AG04450 (cell line): ENCODE data around the gene AKAP6. TPM values are rescaled to one million over a fixed set of nuclear protein-coding genes. Genes with fewer than 3 reads are reported as not detected.

Experiments used
- CTCF ChIA-PET: fragments of 300-600, 350-600 bp; formaldehyde crosslinking; extraction: SDS; loops from one replicate; lab custom pipeline; 2022; ENCODE audit warnings: antibody characterized with exemption, inconsistent platforms; lab: Charles Lee
- POLR2A ChIA-PET: fragments of 350-600 bp; formaldehyde crosslinking; extraction: SDS; loops from one replicate; lab custom pipeline; 2021; ENCODE audit warnings: antibody characterized with exemption, inconsistent platforms; lab: Yijun Ruan, JAX
- DNase-seq: peaks from one replicate; pipeline ENCODE4 v3.0.0-alpha.2; 2011; ENCODE audit warnings: low read depth, low spot score
- H3K27ac ChIP-seq: one replicate; pipeline ENCODE4 v1.5.1; 2012; ENCODE audit warnings: low read depth, low read length, control low read depth
- H3K27me3 ChIP-seq: one replicate; pipeline ENCODE4 v1.6.0; 2012; ENCODE audit warnings: low read length; ENCODE audit not compliant: control insufficient read depth, insufficient read depth
- H3K4me3 ChIP-seq: 2 replicates; pipeline ENCODE4 v1.5.1; 2011; ENCODE audit warnings: mild to moderate bottlenecking, low read depth, low read length, control low read depth
- H3K9me3 ChIP-seq: 2 replicates; pipeline ENCODE4 v1.5.1; 2012; ENCODE audit warnings: low read length; ENCODE audit not compliant: control insufficient read depth, insufficient read depth
- polyA plus RNA-seq: library from polyadenylated mRNA; depleted of rRNA; stranded (reverse); fragments of >200 nt; gene quantifications from 2 replicates; pipeline ENCODE4 v1.2.3, GENCODE V29; 2011
- TF ChIP-seq, protein P1 (sequence below): IDR thresholded peaks from 2 replicates; pipeline ENCODE4 v1.5.1; 2011; ENCODE audit warnings: low read depth, low read length, control low read depth, inconsistent platforms

AKAP6 gene
- polyA plus RNA-seq, 1 experiment = 0.78 TPM

DNA sequence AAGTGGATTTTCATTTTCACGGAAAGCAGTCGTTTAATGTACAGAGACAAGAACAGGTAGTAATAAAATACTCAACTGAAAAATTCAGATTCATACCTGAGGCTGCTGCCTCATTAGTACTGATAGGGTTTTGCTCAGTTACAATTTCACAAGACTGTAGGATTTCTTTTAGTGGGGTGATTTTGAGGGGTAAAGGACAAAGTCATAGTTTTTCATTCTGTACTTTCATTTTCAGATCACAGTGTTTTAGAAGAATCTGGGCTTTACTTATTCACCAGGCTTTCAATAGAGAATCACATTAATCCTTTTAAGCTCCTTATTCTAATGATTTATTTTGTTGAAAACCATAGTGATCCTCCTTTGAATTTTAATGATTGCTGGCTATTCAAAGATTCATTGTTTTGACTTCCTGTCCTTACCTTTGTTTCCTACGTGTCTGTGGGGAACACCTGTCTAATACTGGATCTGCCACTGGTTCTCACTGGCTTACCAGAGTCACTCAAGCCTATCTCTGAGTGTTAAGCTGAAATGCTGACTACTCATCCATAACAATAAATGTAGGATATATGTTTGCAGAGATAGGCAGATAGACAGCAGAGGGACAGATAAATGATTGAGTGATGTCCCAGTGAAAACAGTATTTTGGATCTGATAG lies 365.8 kb downstream of the AKAP6 start:
- Histone ChIP-seq H3K9me3 (no peaks in the 10 kb centered on the region), H3K4me3 (no peak overlapping the region), H3K27ac (no peak overlapping the region), H3K27me3 (no peaks in the 10 kb centered on the region)
- no peak for DNase-seq
- POLR2A ChIA-PET = no interaction called here
- TF ChIP-seq, protein P1, sequence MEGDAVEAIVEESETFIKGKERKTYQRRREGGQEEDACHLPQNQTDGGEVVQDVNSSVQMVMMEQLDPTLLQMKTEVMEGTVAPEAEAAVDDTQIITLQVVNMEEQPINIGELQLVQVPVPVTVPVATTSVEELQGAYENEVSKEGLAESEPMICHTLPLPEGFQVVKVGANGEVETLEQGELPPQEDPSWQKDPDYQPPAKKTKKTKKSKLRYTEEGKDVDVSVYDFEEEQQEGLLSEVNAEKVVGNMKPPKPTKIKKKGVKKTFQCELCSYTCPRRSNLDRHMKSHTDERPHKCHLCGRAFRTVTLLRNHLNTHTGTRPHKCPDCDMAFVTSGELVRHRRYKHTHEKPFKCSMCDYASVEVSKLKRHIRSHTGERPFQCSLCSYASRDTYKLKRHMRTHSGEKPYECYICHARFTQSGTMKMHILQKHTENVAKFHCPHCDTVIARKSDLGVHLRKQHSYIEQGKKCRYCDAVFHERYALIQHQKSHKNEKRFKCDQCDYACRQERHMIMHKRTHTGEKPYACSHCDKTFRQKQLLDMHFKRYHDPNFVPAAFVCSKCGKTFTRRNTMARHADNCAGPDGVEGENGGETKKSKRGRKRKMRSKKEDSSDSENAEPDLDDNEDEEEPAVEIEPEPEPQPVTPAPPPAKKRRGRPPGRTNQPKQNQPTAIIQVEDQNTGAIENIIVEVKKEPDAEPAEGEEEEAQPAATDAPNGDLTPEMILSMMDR = no peak
- CTCF ChIA-PET = no interaction called here

DNA sequence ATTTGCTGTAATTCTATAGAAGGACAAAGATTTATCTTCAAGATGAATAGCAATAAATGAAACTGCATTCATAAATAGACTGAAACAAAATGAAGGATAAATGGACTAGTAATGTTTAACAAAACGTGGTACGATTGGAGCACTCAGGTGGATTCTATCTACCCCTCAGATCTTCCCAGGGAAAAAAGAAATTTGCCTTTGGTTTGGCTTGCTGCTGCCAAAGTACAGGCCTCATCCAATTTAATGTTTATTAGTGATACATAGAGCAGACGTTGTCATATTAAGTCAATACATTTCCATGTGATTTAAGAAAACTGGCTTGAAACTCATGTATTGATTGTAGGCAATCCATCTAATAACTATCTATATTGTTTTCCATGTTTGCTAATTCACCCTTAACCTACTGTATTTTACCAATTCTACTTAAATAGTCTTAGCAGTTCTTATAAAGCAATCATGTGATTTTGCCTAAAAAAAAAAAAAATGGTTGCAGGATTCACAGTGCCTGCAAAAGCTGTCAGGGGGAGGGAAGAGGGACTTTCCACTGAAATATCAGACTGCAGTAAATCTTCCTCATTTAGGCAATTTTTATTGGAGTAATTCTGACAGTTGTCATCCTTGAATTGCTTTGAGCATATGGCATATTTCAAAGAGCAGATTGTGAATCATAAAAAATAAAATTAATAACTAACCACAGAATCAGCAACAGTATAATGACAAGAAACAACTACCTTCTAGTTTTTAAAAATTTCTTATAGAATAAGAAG lies 367.4 kb downstream of the AKAP6 start:
- H3K27me3 ChIP-seq = no peaks in the 10 kb centered on the region
- no peak overlapping the region for H3K27ac ChIP-seq
- ChIA-PET CTCF (no interaction called here), POLR2A (no interaction called here)
- H3K9me3 ChIP-seq = no peaks in the 10 kb centered on the region
- TF ChIP-seq, protein P1 = no peak
- DNase-seq = no peak
- H3K4me3 ChIP-seq = no peak overlapping the region

DNA sequence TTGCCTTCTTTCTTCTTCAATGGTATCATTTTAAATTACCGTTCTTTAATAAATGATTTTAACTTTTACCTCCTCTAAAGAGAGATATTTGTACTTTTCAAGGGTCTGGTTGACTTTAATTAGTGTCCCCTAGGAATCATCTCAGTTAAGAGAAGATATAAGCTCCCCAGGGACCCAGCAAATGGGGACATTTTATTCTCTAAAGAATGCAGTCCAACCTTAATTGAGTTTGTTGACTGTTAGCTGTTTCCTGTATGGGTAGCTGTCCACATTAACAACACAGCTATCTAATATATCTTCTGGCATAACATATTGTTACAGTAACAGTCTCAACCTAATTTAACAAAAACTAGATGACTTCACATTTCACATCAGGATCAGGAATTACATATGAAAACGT lies 368.0 kb downstream of the AKAP6 start:
- Histone ChIP-seq H3K27ac (no peak overlapping the region), H3K27me3 (no peaks in the 10 kb centered on the region), H3K9me3 (no peaks in the 10 kb centered on the region), H3K4me3 (no peak overlapping the region)
- DNase-seq = no peak
- CTCF ChIA-PET = no interaction called here
- POLR2A ChIA-PET = no interaction called here
- TF ChIP-seq, protein P1 = no peak

DNA sequence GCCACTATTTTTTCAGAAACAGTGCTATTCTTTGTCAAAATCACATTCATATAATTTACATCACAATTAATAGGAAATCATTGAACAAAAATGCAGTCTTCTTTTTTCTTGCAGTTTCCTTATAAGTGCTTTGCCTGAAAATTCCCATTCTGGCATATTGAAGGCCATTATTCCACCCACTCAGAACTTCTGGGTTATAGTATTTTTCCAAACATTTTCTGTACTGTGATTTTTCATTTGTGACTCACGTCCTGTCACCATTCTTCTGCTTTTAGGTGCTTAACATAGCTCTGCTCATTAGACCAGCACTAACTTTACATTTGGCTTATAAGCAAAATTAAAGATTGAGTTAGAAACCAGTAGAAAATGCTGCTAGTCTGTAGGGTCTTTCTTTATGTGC lies 368.6 kb downstream of the AKAP6 start:
- TF ChIP-seq, protein P1 = no peak
- H3K4me3 ChIP-seq = no peak overlapping the region
- ChIA-PET POLR2A (no interaction called here), CTCF (interaction anchor here (1.0 kb wide), 1 partner anchor 138 kb away, joined by 3 read pairs; no protein-coding TSS in a partner anchor)
- DNase-seq = no peak
- H3K9me3 ChIP-seq = no peaks in the 10 kb centered on the region
- H3K27me3 ChIP-seq = no peaks in the 10 kb centered on the region
- no peak overlapping the region for H3K27ac ChIP-seq

DNA sequence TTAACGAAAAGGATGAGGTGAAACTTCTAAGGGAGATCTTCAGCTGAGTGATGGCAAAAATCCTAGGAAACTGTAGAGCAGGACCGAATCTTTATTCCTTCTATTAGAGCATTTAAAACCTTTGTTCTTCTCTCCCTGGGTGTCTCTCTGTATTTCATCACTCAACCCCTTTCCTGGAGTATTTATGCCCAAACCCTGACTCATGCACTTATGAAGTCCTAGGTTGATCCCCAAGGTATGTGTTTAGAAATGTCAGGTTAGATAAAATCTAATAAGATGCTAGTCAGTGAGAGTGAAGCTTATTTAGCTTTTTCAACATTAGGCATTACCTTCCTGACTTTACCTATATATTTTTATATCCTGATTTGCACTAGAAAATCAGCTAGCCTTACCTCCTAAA lies 369.7 kb downstream of the AKAP6 start:
- Histone ChIP-seq H3K9me3 (no peaks in the 10 kb centered on the region), H3K27ac (no peak overlapping the region), H3K4me3 (no peak overlapping the region), H3K27me3 (no peaks in the 10 kb centered on the region)
- TF ChIP-seq, protein P1 = no peak
- ChIA-PET POLR2A (no interaction called here), CTCF (interaction anchor here (1.1 kb wide), 1 partner anchor 10 kb away, joined by 4 read pairs; no protein-coding TSS in a partner anchor)
- no peak for DNase-seq
